OCI-LY3 (cell line): Measurements from ENCODE around the gene DPAGT1.
"Not testable (repeated sequence)": the region's sequence is repeated elsewhere in the genome, so short reads cannot be mapped to it uniquely, and the experiment has no call there.

Experiments used
- H2AFZ ChIP-seq: fragments of 200-600, 300-600 bp; shearing (Covaris generic); 2 replicates; pipeline ENCODE4 v1.6.0; 2014; ENCODE audit warnings: antibody characterized with exemption, low read depth, low read length
- H3K27ac ChIP-seq: fragments of 200-600, 300-600 bp; sonication (generic); 2 replicates; pipeline ENCODE4 v1.5.1; 2014; ENCODE audit warnings: mild to moderate bottlenecking, low read length, moderate library complexity, mixed read lengths
- H3K27me3 ChIP-seq: fragments of 200-600, 300-600 bp; sonication (generic); 2 replicates; pipeline ENCODE4 v1.6.1; 2014; ENCODE audit warnings: low read depth, low read length, mixed read lengths
- H3K36me3 ChIP-seq: fragments of 200-600, 300-600 bp; sonication (generic); replicated peaks from 2 replicates; pipeline ENCODE3; 2014; ENCODE audit warnings: low read depth, low read length, mixed read lengths
- H3K4me1 ChIP-seq: fragments of 300-600, 200-600 bp; sonication (generic); 2 replicates; pipeline ENCODE4 v1.6.1; 2014; ENCODE audit warnings: low read length, mixed read lengths
- H3K4me2 ChIP-seq: fragments of 200-600, 300-600 bp; sonication (generic); 2 replicates; pipeline ENCODE4 v1.6.1; 2014; ENCODE audit warnings: low read length, mixed read lengths
- H3K4me3 ChIP-seq: fragments of 300-600, 200-600 bp; sonication (generic); 2 replicates; pipeline ENCODE4 v1.5.1; 2014; ENCODE audit warnings: antibody characterized with exemption, mild to moderate bottlenecking, low read length, moderate library complexity
- H3K79me2 ChIP-seq: fragments of 300-600, 200-600 bp; shearing (Covaris generic); 2 replicates; pipeline ENCODE4 v1.6.1; 2014; ENCODE audit warnings: mild to moderate bottlenecking, low read length, mixed read lengths
- H3K9ac ChIP-seq: fragments of 300-600, 200-600 bp; shearing (Covaris generic); 2 replicates; pipeline ENCODE4 v1.6.0; 2014; ENCODE audit warnings: mild to moderate bottlenecking, low read length, moderate library complexity
- H3K9me3 ChIP-seq: fragments of 200-600, 300-600 bp; shearing (Covaris generic); 2 replicates; pipeline ENCODE4 v1.6.1; 2014; ENCODE audit warnings: low read length, mixed read lengths; ENCODE audit not compliant: insufficient read depth
- H4K20me1 ChIP-seq: fragments of 200-600, 300-600 bp; sonication (generic); 2 replicates; pipeline ENCODE4 v1.6.1; 2016; ENCODE audit warnings: low read length, mixed read lengths; ENCODE audit not compliant: insufficient read depth
- CTCF ChIP-seq: fragments of 200-600, 300-600 bp; sonication (generic); IDR thresholded peaks from 2 replicates; pipeline ENCODE4 v1.5.1; 2014; ENCODE audit warnings: antibody characterized with exemption, low read length, low read depth
- EZH2phosphoT487 ChIP-seq: fragments of 200-600 bp; shearing (Covaris generic); IDR thresholded peaks from 2 replicates; pipeline ENCODE4 v1.6.1; 2018; ENCODE audit warnings: antibody characterized with exemption, mixed run types, low read depth

DPAGT1 gene

GRCh38 chr11:119106564-119107537 is 5.2 kb upstream of the DPAGT1 start, which contains the start of gene C2CD2L:
TSS of gene C2CD2L (plus strand) at chr11:119107344. CDS start at chr11:119107742, 398 bp downstream.
- no peaks in the 10 kb centered on the region for H3K27me3 ChIP-seq
- H3K9ac ChIP-seq, result peak within 1 kb of the TSS; percentile 81
- H3K4me1 ChIP-seq, result peaks cover 23% of the 10 kb centered on the region
- peak within 1 kb of the TSS; percentile 43; the same call in 1 of the 2 replicates for H2AFZ ChIP-seq
- H3K9me3 ChIP-seq, result no peaks in the 10 kb centered on the region
- H3K36me3 ChIP-seq, result peaks cover 6% of the 10 kb centered on the region
- peak within 1 kb of the TSS; percentile 63 for H3K27ac ChIP-seq
- peaks cover 29% of the 10 kb centered on the region; the same call in 1 of the 2 replicates for H3K79me2 ChIP-seq
- TF ChIP-seq CTCF, result no peak
- no peak for TF ChIP-seq EZH2phosphoT487
- no peaks in the 10 kb centered on the region for H4K20me1 ChIP-seq
- H3K4me3 ChIP-seq, result peak within 1 kb of the TSS; percentile 81
- peak within 1 kb of the TSS; percentile 81 for H3K4me2 ChIP-seq

GRCh38 chr11:119103793-119104192 is 2.1 kb upstream of the DPAGT1 start:
- H3K4me1 ChIP-seq, result peaks cover 32% of the 10 kb centered on the region
- H3K36me3 ChIP-seq, result no peaks in the 10 kb centered on the region
- H3K9ac ChIP-seq, result no peak overlapping the region
- no peak overlapping the region for H3K27ac ChIP-seq
- no peaks in the 10 kb centered on the region for H3K9me3 ChIP-seq
- H3K4me2 ChIP-seq, result no peak overlapping the region
- H3K79me2 ChIP-seq, result peaks cover 37% of the 10 kb centered on the region
- H3K27me3 ChIP-seq, result no peaks in the 10 kb centered on the region
- no peak overlapping the region for H3K4me3 ChIP-seq
- TF ChIP-seq CTCF (no peak), EZH2phosphoT487 (no peak)
- H4K20me1 ChIP-seq, result no peaks in the 10 kb centered on the region
- no peak overlapping the region for H2AFZ ChIP-seq

GRCh38 chr11:119103161-119103664 is 1.6 kb upstream of the DPAGT1 start:
- H3K9ac ChIP-seq, result peak overlapping the region; percentile 94
- H3K4me3 ChIP-seq, result peak overlapping the region; percentile 89

DNA sequence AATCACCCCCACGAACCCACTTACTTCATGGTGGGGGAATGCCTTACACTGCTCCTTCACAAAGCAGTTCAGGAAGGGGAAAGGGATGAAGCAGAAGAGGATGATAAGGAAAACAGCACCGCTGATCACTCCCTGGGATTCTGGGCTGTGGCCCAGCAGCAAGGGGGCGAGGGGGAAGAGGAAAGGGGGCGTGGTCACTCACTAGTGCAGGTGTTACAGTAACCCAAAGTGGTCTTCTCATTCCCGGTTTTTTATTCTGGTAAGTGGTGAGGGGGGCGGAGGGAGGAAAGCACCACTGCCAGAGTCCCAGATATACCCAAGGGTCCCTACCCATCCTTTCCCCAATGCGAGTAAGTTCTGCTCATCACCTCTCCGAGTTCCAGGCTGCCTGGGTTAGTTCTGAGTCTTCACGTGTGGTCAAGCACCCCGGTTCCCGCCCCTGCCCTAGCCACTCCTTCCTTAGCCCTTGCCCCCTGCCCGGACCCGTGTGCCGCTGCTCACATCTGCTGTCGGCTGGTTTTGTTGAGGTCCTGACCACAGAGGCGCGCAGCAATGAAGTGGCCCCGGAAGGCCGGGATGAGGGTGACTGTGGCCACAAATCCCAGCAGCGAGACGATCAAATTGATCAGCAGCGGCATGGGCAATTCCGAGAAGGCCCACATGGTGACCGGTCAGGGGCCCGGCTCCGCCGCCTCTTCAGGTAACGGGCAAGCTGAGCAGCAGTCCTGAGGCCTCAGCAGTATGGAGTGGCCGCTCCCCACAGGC is 477 bp downstream of the DPAGT1 start:
- Histone ChIP-seq H4K20me1 (no peaks in the 10 kb centered on the region), H3K79me2 (peaks cover 22% of the 10 kb centered on the region), H3K9me3 (no peaks in the 10 kb centered on the region), H3K36me3 (peaks cover 19% of the 10 kb centered on the region), H3K27ac (peak overlapping the region; percentile 78), H3K4me1 (peaks cover 20% of the 10 kb centered on the region), H3K4me2 (peak overlapping the region; percentile 95), H3K4me3 (peak overlapping the region; percentile 89), H3K27me3 (no peaks in the 10 kb centered on the region), H3K9ac (peak overlapping the region; percentile 94), H2AFZ (peak overlapping the region; percentile 92; the same call in 1 of the 2 replicates)
- TF ChIP-seq EZH2phosphoT487 (no peak), CTCF (no peak)

More at GRCh38 chr11:119103161-119103664, 1.6 kb upstream of the DPAGT1 start:
- H3K4me2 ChIP-seq, result peak overlapping the region; percentile 95
- H3K27me3 ChIP-seq, H3K36me3 ChIP-seq, H4K20me1 ChIP-seq, H3K27ac ChIP-seq, H2AFZ ChIP-seq, H3K9me3 ChIP-seq: not testable (repeated sequence)
- peaks cover 32% of the 10 kb centered on the region for H3K79me2 ChIP-seq
- peaks cover 26% of the 10 kb centered on the region for H3K4me1 ChIP-seq
